Measurements from ENCODE around the gene KCNMB2.
"Not testable (repeated sequence)": the region's sequence is repeated elsewhere in the genome, so short reads cannot be mapped to it uniquely, and the experiment has no call there.

The KCNMB2 gene

DNA sequence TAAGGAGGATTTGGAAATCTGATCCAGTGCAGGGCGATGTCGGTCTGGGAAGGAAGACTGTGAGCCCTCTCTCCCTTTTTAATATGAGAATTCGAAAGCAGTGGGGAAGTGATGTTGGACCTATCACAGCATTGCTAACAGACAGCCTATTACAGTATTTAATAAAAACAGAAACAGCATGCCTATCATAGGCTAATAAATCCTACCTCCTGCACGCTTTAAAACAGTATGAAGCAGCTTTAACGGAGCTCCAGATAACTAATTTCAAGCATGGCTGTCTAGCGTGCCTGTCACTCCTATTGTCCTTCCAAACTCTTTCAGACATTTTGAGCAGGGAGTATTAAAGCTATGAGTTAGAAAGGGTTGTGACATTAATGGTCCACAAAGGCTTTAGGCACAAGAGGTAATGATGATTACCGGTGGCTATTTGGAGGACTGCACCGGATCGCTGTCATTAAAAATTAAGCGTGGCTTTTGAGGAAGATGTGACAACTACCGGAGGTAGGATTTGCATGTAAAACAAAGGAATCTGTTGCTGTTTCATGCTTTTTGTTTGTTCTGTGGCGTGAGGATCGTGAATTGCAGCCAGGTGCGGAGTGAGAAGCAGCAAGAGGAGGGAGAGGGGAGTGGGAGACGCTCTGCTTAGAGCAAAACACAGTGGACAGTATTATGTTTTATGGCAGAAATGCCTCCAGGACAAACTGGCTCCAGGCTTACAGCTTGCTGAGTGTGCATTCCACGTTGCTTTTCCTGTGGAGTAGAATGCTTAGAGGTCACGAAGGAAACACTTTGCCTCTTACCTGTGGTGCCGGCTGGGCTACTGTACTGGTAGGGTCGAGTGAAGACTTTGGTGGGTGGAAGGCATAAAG lies at the start of gene KCNMB2:
KCNMB2 (plus strand) TSS at position 226 of the 869 bp plus-strand sequence.
- DNase-seq: peak; percentile 95 to 99

- no peak for DNase-seq
Measured at GRCh38 chr3:178486903-178487302, 49.3 kb upstream of the KCNMB2 start.

DNA sequence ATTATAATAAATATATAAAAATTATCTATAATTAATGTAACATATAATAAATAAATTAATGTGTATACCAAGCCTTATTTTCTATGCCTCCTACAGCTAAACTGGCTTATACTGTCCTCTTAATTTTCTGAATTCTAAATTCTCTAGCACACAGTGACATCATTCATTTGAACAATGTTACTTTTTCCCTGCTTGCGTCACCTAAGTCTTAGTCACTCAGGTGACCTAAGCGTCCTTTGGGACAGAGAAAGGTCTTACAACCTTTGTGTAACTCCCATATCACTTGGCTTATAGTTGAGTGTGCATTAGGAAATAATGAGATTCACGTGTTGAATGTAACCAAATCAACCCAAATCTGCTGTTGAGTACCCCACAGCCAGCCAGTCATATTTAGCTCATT lies 48.5 kb upstream of the KCNMB2 start:
- DNase-seq: no peak

- DNase-seq: peak in 1 of 2 experiments; percentile 71
Measured at GRCh38 chr3:178491751-178492150, 44.5 kb upstream of the KCNMB2 start.

DNA sequence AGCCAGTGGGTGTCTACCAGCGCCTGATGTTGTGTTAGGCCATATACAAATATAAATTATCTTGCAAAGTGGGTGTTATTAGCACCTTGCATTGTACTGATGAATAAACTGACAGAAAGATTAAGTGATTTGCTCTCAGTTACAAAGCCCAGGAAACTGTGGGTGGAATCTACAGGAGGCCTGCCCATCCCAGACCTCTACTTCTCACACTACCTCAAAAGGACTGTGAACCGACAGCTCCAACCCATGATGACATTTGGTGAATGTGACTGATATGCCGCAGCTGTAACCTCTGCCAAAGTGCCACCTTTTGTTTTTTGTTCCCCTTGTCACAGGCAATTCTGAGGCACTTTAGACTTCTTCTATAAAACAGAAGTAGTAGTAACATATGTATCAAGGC lies 43.7 kb upstream of the KCNMB2 start:
- peak; percentile 97 to 100 for DNase-seq

DNA sequence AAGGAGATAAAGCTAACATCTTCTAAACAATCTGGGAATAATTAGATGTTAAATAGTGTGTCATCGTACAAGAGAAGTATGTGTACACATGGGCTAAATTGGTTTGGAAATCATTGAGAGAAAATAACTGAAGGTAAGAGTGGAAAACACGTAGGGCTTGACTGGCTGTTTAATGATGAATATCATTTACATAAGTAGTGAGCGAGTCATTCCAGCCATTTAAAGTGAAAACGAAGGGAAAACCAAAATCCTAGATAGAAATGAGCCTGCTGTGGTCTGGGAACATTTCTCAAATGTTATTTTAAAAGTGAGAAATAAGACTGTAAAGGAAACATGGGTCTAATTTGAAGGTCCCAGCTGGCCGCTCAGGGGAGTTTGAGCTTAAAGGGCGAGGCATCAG lies 41.9 kb upstream of the KCNMB2 start:
- DNase-seq: peak in 1 of 2 experiments; percentile 29

DNA sequence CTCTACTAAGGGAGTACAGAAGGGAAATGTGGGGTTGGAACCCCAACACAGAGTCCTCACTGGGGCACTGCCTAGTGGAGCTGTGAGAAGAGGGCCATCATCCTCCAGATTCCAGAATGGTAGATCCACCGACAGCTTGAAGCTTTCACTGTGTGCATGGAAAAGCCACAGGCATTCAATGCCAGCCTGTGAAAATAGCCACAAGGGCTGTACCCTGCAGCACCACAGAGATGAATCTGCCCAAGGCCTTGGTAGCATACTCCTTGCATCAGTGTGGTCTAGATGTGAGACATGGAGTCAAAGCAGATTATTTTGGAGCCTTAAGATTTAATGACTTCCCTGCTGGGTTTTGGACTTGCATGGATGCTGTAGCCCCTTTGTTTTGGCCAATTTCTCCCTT lies 39.3 kb upstream of the KCNMB2 start:
- DNase-seq: no peak

DNA sequence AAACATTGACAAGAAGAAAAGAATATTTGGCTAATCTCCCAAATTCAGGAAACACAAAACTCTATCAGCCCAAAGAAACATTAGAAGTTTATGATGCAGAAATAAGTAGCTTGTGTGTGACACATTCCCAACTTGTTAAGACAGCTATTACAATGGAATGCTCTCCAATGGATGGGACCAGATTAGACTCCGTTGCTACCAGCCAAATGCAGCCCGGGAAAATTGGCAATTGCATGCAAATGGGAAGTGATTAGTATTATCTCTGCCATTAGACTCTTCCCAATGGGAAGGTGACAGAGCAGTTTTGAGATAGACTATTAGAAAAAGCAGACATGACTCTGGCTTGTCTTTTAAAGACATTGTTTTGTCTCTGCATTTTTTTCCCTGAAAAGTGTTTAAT lies 37.4 kb upstream of the KCNMB2 start:
- no peak for DNase-seq

GRCh38 chr3:178500631-178501030 lies 35.6 kb upstream of the KCNMB2 start:
- DNase-seq: no peak

- no peak for DNase-seq
Measured at GRCh38 chr3:178504128-178504527, 32.1 kb upstream of the KCNMB2 start.

GRCh38 chr3:178505832-178506231 lies 30.4 kb upstream of the KCNMB2 start:
- DNase-seq: no peak

- no peak for DNase-seq
Measured at GRCh38 chr3:178507507-178508442, 28.5 kb upstream of the KCNMB2 start.

DNA sequence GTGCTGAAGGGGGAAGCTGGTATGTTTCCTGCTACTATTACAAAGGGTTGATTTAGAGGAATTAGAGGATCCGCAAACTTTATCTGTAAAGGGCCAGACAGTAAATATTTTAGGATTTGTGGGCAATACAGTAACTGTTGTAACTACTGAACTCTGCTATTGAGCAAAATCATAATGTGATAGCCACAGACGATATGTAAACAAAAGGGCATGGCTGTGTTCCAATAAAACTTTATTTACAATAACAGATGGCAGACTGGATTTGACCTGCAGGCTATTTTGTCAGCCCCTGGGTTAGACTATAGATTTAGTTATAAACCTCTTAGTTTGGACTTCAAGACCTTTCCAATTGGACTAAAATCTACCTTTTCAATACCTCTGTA lies 27.8 kb upstream of the KCNMB2 start:
- DNase-seq: peak in 1 of 2 experiments; percentile 38

DNA sequence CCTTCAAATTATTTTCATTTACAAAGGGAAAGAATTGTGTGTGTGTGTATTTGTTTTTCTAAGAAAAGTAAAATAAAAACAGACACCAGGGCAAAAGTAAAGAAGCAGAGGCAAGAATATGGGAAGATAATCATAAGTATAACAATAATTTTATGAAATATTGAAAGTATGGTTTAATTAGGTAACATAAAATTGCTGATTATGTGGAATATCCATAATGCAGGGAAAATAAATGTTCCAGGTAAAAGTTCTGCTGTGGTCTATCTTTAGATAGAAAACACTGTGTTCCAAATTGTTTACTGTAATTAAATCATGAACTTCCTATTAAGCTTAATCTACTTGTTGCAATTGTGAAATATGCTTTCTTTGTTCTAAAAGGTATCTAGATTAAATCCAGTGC lies 25.7 kb upstream of the KCNMB2 start:
- no peak for DNase-seq

DNA sequence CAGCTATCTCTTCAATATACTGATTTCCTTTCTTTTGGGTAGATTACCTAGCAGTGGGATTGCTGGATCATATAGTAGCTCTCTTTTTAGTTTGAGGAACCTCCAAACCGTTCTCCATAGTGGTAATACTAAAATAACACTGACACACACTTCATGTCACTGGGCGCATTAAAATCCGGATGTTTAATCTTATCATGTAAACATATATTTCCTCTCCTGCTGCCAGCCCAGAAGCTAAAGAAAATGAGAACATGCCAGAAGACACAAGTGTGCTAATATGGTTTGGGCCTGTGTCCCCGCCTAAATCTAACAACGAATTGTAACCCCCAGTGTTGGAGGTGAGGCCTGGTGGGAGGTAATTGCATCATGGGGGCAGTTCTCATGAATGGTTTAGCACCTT lies 23.6 kb upstream of the KCNMB2 start:
- no peak for DNase-seq

DNA sequence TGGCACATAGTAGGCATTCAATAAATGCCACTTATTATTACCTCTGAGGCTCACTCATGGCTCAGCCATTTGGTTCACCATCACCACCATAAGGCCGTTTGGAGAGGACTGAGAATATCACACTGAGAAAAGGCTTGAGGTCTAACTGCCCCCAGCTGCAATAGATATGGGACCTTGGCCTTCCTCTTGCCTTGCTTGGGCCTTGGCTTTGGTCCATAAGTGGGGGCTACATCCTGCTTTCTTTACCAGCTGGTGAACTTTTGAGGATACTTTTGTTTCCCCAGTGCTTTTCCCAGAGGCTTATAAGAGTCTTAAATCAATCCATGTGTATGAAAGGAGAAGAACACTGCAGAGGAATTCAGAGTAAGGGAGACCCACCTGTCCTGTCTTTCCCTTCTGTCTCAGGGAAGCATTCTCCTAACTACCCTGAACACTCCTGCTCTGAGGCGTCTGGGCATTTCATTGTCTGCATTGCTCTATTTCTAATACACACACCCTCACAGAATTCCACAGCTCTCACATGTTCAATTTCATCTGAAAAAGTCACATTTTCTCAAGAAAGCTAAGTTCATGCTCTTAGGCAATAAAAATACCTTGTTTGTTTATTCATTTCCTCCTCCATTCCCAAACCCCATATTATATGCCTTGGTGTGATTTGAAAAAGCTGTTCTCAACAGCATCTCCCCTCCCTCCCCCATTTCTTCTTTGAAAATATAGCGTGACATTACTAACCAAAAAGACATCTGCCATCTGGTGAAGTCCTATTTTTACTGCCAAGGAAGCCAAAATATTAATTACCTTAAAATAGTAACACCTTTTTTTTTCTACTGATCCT lies 22.5 kb upstream of the KCNMB2 start:
- no peak for DNase-seq

GRCh38 chr3:178514401-178514800 lies 21.8 kb upstream of the KCNMB2 start:
- DNase-seq: no peak

DNA sequence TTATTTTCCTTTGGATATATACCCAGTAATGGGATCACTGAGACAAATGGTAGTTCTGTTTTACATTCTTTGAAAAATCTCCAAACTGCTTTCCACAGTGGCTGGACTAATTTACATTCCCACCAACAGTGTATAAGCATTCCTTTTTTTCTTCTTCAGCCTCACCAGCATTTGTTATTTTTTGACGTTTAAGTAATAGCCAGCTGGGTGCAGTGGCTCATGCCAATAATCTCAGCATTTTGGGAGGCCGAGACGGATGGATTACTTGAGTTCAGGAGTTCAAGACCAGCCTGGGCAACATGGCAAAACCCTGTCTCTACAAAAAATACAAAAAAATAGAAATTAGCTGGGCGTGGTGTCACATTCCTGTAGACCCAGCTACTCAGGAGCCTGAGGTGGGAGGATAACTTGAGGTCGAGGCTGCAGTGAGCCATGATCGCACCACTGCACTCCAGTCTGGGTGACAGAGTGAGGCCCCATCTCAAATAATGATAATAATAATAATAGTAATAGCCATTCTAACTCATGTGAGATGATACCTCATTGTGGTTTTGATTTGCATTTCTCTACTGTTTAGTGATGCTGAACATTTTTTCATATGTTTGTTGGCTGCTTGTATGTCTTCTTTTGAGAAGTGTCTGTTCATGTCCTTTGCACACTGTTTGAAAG lies 21.0 kb upstream of the KCNMB2 start:
- not testable (repeated sequence) for DNase-seq

- DNase-seq: peak in 1 of 2 experiments; percentile 37
Measured at GRCh38 chr3:178517665-178518334, 18.4 kb upstream of the KCNMB2 start.

GRCh38 chr3:178518660-178519396 lies 17.4 kb upstream of the KCNMB2 start:
- DNase-seq: no peak

DNA sequence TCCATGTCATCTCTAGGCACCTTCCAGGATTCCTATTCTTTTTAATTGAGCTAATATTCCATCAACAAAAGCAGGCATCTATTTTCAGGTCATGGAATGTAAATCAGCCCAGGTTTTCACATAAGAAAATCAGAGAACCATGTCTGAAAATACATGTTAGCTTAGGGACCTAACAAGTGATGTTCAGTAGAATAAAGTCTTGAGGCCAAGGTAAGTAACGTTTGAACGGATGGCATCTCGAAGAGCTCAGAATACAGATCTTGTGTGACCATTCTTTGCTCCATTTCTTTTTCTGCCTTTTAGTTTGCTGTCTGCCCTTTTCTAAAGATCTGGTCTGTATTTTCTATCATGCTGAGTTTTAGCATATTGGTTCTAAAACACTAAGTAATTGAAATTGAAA lies 16.5 kb upstream of the KCNMB2 start:
- DNase-seq: no peak

Measured in NCI-H2081 (cell line).